ENCODE measurements around the gene ANKFN1.

DNA sequence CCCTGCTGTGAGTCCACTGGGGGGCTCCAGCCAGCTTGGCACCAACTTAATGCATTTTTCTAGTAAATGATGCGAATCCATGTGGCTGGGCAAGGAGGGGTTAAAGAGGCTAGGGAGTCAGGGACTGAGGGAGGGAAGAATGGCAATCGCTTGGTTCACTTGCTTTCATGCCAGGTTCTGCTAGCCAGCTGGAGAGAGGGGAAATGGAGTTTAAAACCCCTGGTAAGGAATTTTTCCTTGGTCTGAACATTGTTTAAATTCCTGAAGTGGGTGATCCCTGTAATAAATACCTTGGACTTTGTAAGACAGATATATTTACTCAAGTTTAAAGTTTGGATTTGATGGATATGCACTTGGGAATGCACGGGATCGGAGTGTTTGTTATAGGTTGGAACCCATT is 22.8 kb downstream of the ANKFN1 start:
- TF ChIP-seq, protein P1, sequence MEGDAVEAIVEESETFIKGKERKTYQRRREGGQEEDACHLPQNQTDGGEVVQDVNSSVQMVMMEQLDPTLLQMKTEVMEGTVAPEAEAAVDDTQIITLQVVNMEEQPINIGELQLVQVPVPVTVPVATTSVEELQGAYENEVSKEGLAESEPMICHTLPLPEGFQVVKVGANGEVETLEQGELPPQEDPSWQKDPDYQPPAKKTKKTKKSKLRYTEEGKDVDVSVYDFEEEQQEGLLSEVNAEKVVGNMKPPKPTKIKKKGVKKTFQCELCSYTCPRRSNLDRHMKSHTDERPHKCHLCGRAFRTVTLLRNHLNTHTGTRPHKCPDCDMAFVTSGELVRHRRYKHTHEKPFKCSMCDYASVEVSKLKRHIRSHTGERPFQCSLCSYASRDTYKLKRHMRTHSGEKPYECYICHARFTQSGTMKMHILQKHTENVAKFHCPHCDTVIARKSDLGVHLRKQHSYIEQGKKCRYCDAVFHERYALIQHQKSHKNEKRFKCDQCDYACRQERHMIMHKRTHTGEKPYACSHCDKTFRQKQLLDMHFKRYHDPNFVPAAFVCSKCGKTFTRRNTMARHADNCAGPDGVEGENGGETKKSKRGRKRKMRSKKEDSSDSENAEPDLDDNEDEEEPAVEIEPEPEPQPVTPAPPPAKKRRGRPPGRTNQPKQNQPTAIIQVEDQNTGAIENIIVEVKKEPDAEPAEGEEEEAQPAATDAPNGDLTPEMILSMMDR (conservative IDR thresholded peaks at IDR 0.05 in 1 of 2, IDR thresholded peaks at IDR 0.05 in 1 of 2; ENCODE audit: extremely low read depth in 1 of 2, insufficient read depth in 1 of 2, low read depth in 1 of 2, low read length in 2 of 2), result no peak
- no peak for TF ChIP-seq EZH2 (IDR thresholded peaks at IDR 0.05; ENCODE audit: borderline replicate concordance, low read length)
